Dermis microvascular lymphatic vessel endothelial cell (primary cell): ENCODE data around the gene CCDC88B. TPM values are rescaled to one million over a fixed set of nuclear protein-coding genes. Genes with fewer than 3 reads are reported as not detected.
A peak's percentile ranks its signal among the peaks of the same experiment; 100 is the strongest.

ENCODE experiments used
- DNase-seq, 2 donors: peaks; one replicate each; pipeline versions ENCODE4 v3.0.0 to v3.0.0-alpha.2; 2010; ENCODE audit warnings: low read depth in 2 of 2
- total RNA-seq: library from RNA; depleted of rRNA; stranded (reverse); fragments of >200 nt; gene quantifications from 2 replicates; pipeline ENCODE4 v1.2.1, GENCODE V29; 2014

The CCDC88B gene
- total RNA-seq, 1 donor from 2014 or later = 1.8 TPM

DNA sequence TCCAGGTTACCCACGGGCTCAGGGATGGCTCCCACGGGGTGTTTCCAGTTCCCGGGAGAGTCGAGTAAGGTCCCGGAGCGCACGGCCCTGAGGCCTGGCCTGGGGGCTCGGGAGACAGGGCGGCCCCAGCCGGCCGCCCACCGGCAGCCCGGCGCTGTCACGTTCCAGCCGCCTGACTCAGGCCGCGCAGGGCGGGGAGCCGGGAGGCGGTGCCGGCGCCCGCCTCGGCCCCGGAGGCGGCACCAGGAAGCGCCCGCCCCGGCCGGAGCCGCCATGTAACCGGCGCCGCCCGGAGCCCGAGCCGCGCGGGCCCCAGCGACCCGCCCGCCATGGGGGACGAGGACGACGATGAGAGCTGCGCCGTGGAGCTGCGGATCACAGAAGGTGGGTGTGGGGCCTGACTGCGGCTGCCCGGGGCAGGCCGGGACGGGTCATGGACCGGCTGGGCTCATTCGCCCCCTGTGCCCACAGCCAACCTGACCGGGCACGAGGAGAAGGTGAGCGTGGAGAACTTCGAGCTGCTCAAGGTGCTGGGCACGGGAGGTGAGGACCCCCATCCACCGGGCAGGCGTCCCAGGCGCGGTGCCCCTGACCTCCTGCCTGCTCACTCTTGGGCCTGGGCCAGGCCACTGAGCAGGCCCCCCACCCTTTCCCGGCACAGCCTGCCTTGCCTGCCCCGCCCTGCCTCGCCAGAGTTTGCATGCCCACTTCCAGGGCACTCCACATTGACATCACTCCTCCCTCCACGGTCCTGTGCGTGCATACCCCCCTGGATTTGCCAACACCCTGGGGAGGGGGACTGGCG is 19.1 kb downstream of the CCDC88B start, which contains the start of gene RPS6KA4:
Gene RPS6KA4, plus strand, starts transcription at position 256 of the 805 bp plus-strand sequence. Its CDS starts 74 bp downstream, at position 330.
- peak in 1 of 2 donors; percentile 71 for DNase-seq

- DNase-seq = no peak
These were observed 19.9 kb downstream of the CCDC88B start for GRCh38 chr11:64359712-64360445.

- no peak for DNase-seq
These were observed 20.5 kb downstream of the CCDC88B start for GRCh38 chr11:64360448-64360921.

GRCh38 chr11:64361659-64362058 is 21.7 kb downstream of the CCDC88B start:
- DNase-seq = no peak

DNA sequence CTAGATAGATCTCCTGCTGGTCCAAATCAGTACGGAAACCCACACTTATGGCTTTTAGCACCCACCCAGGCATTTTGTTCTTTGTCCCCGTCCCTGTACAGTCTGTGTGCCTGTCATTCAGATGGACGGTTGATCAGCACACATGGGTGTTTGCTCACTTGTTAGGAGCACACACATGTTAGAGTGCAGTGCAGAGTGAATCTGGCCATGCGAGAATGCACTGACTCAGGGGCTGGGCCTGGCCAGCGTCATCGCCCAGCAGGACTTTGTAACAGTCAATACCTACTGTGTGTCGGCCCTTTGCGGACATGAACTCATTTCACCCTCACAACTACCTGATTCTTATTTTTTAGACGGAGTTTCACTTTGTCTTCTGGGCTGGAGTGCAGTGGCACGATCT is 22.3 kb downstream of the CCDC88B start:
- no peak for DNase-seq

- no peak for DNase-seq
These were observed 24.4 kb downstream of the CCDC88B start for GRCh38 chr11:64364435-64364834.

GRCh38 chr11:64364911-64365310 is 24.9 kb downstream of the CCDC88B start:
- DNase-seq = no peak

DNA sequence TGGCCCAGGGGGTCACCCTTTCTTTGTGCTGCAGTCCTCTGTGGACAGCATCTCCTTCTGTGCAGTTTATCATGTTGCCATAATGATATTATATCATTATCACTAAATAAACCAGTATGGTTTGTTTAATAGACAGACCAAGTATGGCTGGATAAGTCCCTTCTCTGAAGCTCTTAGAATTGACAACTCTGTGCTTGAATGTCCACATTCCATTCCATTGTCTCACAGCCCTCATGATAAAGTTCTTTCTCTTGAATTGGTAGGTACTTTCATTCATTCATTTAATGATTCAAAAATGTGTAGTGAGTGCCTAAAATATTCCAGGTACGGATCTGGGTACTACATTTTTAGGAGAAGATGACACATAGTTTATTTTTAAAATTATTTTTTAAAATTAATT is 26.7 kb downstream of the CCDC88B start:
- DNase-seq = no peak

DNA sequence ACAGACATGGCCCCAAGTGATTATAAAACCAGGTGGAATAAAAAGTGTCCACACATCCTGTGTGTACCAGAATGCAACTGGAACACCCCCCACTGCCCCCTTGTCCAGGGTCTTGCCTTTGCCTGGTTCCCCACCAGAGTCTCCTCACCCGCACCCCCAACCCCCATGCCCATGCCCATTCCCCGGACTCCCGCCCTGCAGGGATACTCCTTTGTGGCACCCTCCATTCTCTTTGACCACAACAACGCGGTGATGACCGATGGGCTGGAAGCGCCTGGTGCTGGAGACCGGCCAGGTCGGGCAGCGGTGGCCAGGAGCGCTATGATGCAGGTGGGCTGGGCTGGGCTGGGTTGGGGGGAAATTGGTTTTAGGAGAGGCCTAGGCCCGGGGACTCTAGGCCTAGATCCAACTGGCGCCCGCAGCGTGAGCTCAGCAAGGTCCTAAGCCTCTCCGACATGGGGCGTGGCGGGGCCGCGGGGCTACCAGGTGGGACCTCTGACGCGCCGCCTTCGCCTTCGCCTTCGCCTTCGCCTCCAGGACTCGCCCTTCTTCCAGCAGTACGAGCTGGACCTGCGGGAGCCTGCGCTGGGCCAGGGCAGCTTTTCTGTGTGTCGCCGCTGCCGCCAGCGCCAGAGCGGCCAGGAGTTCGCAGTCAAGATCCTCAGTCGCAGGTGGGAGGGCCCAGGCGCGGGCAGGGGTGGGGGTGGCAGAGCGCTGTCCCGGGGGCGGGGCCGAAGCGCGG is 28.1 kb downstream of the CCDC88B start:
- DNase-seq = no peak

DNA sequence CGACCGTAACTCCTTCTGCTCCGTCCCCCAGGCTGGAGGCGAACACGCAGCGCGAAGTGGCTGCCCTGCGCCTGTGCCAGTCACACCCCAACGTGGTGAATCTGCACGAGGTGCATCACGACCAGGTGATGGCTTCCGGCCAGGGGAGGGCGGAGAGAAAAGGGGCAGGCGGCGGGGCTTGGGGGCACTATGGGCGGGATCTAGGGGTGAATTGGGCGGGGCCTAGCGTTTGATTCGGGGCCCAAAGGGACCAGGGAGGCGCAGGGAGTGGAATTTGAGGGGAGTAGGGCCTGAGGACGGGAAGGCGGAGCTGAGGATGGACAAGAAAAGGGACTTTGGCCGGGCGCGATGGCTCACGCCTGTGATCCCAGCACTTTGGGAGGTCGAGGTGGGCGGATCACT is 28.7 kb downstream of the CCDC88B start:
- DNase-seq = no peak

DNA sequence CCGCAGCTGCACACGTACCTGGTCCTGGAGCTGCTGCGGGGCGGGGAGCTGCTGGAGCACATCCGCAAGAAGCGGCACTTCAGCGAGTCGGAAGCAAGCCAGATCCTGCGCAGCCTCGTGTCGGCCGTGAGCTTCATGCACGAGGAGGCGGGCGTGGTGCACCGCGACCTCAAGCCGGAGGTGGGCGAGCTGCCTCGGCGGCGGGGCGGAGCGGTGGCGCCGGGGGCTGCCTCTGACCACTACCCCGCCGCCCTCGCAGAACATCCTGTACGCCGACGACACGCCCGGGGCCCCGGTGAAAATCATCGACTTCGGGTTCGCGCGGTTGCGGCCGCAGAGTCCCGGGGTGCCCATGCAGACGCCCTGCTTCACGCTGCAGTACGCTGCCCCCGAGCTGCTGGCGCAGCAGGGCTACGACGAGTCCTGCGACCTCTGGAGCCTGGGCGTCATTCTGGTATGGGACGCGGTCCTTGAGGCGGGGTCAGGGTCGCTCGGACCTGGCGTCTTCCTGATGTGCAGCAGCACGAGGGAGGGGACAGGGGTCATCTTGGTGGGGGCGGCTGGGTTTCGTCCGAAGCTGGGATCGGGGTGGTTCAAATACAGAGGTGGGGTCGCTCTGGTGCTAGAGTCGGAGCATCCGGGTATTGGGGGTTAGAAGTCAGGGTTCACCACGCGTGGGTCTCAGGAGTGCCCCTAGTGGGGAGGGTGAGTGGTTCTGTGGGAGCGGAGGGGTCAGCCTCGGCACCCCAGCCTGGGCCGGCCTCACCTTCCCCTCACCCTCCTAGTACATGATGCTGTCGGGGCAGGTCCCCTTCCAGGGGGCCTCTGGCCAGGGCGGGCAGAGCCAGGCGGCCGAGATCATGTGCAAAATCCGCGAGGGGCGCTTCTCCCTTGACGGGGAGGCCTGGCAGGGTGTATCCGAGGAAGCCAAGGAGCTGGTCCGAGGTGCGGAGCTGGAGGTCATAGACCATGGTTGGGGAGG is 29.7 kb downstream of the CCDC88B start:
- no peak for DNase-seq

- DNase-seq = no peak
These were observed 31.2 kb downstream of the CCDC88B start for GRCh38 chr11:64371201-64371600.

DNA sequence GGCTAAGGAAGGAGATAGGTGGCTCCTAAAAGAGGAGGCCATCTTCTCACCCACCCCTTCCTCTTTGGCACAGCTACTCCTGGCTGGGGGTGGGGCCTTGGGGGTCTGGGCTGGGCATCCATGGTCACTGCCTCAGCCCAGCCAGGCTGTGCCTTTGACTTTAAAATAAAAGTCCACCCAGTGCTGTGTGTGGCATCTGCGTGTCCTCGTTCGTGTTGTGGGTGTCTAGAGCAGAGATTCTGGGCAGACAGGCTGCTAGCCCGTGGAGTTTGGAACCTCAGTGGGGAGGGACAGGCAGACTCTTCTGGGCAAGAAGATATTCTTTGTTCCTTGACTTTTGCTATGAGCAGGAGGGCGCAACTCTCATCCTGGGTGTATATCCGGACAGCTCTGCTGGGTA is 32.0 kb downstream of the CCDC88B start:
- DNase-seq = no peak

GRCh38 chr11:64372802-64373597 is 33.0 kb downstream of the CCDC88B start:
- DNase-seq = no peak

DNA sequence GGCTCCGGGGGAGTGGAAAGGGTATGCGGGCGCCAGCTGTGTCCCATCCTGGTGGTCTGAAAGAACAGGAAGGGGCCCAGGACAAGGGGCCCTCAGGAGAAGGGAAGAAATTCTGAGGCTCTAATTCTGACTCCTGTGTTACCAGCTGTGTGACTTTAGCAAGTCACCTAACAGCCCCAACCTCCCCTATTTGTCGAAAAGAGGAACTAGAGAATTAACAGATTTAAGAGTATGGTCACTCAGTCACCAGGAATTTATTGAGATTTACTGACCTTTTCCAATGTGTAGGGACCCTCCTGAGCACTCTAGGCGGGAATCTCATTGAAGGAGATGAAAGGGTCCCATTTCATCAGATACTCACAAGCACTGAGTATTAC is 33.6 kb downstream of the CCDC88B start:
- DNase-seq = no peak

- DNase-seq = no peak
These were observed 36.1 kb downstream of the CCDC88B start for GRCh38 chr11:64376071-64376470.

DNA sequence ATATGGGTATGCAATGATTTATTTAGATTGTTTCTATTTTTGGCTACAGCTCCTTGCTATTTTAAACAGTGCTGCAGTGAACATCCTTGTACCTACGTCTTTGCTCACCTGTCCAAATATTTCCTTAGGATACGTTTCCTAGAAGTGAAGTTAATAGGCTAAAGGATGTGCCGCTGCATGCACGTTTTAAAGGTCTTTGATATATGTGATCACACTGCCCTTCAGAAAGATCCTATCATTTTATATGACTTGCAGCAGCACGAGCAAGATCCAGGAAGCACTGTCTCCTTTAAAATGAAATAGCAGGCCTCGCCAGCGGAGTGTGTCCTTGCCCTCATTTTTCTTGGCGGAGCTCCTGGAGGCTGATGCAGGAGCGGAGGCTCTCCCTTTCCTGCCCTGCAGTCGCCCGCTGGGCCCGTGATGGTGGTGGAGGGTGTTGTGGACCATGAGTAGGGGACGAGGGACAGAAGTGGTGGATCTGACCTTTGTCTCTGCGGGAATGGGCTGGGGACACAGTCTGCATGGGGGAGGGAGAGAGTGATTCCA is 38.4 kb downstream of the CCDC88B start:
- no peak for DNase-seq

DNA sequence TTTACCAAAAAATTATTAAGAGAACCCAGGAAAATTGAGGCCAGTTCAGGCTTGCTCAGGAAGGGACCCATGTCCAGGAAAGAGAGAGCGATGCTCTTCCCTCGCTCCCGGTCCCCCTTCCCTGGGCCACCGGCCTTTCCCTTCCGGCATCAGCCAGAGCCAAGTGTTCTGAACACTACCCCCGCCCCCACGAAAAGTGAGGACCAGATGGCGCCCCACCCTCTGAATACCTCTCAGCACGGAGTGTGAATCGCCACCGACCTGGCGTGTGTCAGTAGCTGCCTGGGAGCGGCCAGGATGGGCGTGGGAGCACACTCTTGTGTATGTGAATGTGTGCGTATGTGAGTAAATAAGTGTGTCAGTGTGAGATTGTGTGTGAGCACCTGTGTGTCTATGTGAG is 39.2 kb downstream of the CCDC88B start:
- no peak for DNase-seq

DNA sequence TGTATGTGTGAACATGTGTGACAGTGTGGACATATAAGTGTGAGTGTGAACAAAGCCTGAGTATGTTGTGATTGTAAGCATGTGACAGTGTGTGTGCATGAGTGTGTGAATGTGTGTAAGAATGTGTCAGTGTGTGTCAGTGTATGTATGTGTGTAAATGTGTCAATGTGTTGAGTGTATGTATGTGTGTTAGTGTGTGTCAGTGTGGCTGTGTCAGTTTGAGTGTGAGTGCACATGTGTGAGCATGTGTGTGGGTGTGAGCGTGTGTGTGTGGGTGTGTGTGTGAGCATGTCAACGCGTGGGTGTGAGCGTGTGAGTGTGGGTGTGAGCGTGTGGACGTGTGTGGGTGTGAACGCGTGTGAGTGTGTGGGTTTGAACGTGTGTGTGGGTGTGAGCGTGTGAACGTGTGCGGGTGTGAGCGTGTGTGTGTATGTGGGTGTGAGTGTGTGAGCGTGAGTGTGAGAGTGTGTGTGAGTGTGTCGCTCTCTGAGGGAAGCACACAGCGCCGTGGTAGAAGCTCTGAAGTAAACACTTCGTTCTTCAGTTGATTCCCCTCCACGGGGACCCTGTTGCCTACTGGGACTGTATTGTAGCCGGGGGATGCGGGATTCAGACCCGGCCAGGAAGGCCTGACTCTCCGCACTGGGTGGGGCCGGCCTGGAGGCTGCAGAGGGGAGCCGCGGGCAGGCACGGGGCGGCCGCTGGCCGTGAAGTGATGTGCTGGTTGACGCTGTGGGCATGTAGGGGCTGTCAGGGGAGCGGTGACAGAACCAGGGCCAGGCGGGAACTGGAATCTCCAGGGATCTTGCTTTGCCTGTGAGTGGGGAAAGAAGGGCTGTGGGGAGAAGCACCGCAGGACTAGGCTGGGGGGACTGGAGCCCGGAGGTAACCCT is 40.1 kb downstream of the CCDC88B start:
- DNase-seq = no peak
